Osteocyte (in vitro differentiated cells): ENCODE data around the gene USP26. TPM values are rescaled to one million over a fixed set of nuclear protein-coding genes. Genes with fewer than 3 reads are reported as not detected.
"Not testable (repeated sequence)": the region's sequence is repeated elsewhere in the genome, so short reads cannot be mapped to it uniquely, and the experiment has no call there.

ENCODE experiments used
- DNase-seq: peaks from one replicate; pipeline ENCODE4 v3.0.0; 2021; ENCODE audit warnings: mixed read lengths; ENCODE audit not compliant: unreplicated experiment; ENCODE audit errors: extremely low spot score
- H3K27ac Mint-ChIP-seq: one replicate; pipeline ENCODE4 v1.8.0; 2021; ENCODE audit warnings: mild to moderate bottlenecking, mixed read lengths; ENCODE audit not compliant: unreplicated experiment
- H3K27me3 Mint-ChIP-seq: one replicate; pipeline ENCODE4 v1.8.0; 2021; ENCODE audit warnings: mixed read lengths; ENCODE audit not compliant: unreplicated experiment
- H3K36me3 Mint-ChIP-seq: one replicate; pipeline ENCODE4 v1.8.0; 2021; ENCODE audit warnings: mixed read lengths; ENCODE audit not compliant: unreplicated experiment
- H3K4me1 Mint-ChIP-seq: one replicate; pipeline ENCODE4 v1.8.0; 2021; ENCODE audit warnings: mixed read lengths; ENCODE audit not compliant: unreplicated experiment
- H3K4me3 Mint-ChIP-seq: one replicate; pipeline ENCODE4 v1.8.0; 2021; ENCODE audit warnings: mild to moderate bottlenecking, moderate library complexity, mixed read lengths; ENCODE audit not compliant: unreplicated experiment
- H3K9me3 Mint-ChIP-seq: one replicate; pipeline ENCODE4 v1.8.0; 2021; ENCODE audit warnings: mixed read lengths; ENCODE audit not compliant: unreplicated experiment
- total RNA-seq: library from RNA; stranded (reverse); gene quantifications from 2 replicates; pipeline ENCODE4 v1.2.1, GENCODE V29; 2021
- TF ChIP-seq, protein P1 (sequence below): fragments of 200-600 bp; sonication (generic); IDR thresholded peaks from 2 replicates; pipeline ENCODE4 v1.5.0; 2021; ENCODE audit warnings: antibody characterized with exemption, mild to moderate bottlenecking, moderate library complexity

USP26 gene
- total RNA-seq, 1 donor from 2014 or later = not detected

DNA sequence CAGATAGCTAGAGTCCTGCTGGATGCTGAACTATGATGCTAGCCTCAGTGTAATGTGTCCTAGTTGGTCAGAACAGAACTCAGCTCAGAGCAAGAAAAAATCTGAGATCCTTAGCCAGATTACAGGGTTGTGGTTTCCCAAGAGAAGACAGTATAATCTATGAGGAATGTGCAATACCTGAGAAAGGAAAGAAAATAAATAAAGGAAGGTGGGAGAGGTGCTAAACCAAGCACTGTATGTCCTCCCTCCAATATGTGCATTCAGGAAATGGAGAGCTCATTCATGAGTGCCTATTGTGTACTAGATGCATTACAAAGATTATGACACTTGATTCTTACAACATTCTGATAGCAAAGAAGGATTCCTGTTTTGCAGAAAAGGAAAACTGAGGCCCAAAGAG, 7.5 kb downstream of the USP26 start:
- H3K27ac Mint-ChIP-seq = no peak overlapping the region
- no peaks in the 10 kb centered on the region for H3K9me3 Mint-ChIP-seq
- TF ChIP-seq, protein P1, sequence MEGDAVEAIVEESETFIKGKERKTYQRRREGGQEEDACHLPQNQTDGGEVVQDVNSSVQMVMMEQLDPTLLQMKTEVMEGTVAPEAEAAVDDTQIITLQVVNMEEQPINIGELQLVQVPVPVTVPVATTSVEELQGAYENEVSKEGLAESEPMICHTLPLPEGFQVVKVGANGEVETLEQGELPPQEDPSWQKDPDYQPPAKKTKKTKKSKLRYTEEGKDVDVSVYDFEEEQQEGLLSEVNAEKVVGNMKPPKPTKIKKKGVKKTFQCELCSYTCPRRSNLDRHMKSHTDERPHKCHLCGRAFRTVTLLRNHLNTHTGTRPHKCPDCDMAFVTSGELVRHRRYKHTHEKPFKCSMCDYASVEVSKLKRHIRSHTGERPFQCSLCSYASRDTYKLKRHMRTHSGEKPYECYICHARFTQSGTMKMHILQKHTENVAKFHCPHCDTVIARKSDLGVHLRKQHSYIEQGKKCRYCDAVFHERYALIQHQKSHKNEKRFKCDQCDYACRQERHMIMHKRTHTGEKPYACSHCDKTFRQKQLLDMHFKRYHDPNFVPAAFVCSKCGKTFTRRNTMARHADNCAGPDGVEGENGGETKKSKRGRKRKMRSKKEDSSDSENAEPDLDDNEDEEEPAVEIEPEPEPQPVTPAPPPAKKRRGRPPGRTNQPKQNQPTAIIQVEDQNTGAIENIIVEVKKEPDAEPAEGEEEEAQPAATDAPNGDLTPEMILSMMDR = no peak
- H3K36me3 Mint-ChIP-seq = no peaks in the 10 kb centered on the region
- peaks cover 3% of the 10 kb centered on the region for H3K27me3 Mint-ChIP-seq
- no peak overlapping the region for H3K4me3 Mint-ChIP-seq
- H3K4me1 Mint-ChIP-seq = no peaks in the 10 kb centered on the region
- no peak for DNase-seq

DNA sequence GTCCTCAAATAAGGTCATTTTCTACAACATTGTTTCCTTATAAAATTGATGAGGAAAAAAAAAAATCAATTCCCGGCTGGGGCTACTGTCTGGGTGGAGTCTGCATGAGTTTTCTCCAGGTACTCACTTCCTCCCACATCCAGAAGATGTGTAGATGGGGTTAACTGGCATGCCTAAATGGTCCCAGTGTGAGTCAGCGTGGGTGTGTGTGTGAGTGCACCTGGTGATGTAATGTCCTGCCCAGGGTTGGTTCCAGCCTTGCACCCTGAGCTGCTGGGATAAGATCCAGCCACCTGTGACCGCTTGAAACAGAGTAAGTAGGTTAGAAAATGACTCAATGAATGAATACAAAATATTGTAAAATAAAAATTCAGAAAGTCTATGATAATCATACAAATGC, 11.1 kb downstream of the USP26 start:
- DNase-seq = no peak
- Mint-ChIP-seq H3K27ac (no peak overlapping the region), H3K36me3 (no peaks in the 10 kb centered on the region), H3K27me3 (no peaks in the 10 kb centered on the region), H3K4me1 (no peaks in the 10 kb centered on the region), H3K4me3 (no peak overlapping the region), H3K9me3 (no peaks in the 10 kb centered on the region)
- TF ChIP-seq, protein P1 = no peak

DNA sequence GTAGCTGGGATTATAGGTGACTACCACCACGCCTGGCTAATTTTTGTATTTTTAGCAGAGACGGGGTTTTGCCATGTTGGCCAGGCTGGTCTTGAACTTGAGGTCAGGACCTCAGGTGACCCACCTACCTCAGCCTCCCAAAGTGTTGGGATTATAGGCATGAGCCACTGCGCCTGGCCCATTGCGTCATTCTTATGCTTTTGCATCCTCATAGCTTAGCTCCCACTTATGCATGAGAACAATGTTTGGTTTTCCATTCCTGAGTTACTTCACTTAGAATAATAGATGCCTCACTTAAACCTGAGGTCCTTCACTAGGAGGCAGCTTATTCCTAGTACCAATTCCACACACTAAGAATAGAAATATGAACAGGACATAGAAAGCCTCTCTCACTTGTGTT, 11.9 kb downstream of the USP26 start:
- H3K27me3 Mint-ChIP-seq, DNase-seq, H3K9me3 Mint-ChIP-seq, H3K36me3 Mint-ChIP-seq, H3K4me1 Mint-ChIP-seq, H3K27ac Mint-ChIP-seq, H3K4me3 Mint-ChIP-seq: not testable (repeated sequence)

DNA sequence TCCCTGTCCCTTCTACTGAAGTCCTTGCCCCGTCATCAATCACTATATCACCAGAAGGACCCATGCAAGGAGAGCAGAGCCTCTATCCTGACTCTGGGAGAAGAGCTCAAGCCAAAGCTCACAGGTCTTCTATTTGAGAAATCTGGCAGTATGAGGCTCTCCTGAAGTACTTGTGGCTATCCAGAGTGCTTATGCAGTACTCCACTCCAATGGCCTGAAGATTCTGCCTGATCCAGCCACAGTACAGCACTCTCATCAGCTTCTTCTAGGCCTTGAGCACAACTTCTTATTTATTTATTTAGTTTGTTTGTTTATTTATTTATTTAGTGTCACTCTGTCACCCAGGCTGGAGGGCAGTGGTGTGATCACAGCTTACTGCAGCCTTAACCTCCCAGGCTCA, 13.0 kb downstream of the USP26 start:
- Mint-ChIP-seq H3K36me3 (no peaks in the 10 kb centered on the region), H3K27me3 (no peaks in the 10 kb centered on the region), H3K9me3 (no peaks in the 10 kb centered on the region), H3K27ac (no peak overlapping the region), H3K4me1 (no peaks in the 10 kb centered on the region), H3K4me3 (no peak overlapping the region)
- TF ChIP-seq, protein P1 = no peak
- DNase-seq = no peak

DNA sequence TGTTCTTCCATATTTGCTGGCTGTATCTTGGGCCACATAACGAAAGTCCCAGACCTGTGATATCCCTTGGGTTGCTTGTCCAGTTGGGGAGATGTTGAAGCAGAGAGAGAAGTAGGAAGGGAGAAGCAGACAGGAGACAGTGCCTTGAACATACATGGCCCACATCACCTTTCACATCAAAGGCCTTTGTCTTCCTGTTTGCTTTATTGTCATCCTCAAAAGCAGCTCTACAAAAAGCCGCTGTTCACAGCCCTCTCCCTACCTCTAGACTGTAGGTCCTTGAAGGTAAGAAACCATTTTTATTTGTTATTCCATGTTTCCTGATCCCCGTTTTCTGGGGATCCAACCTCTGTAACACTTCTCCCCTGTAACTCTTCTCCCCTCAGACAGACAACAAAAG, 14.9 kb downstream of the USP26 start:
- Mint-ChIP-seq H3K9me3 (no peaks in the 10 kb centered on the region), H3K4me3 (no peak overlapping the region), H3K36me3 (no peaks in the 10 kb centered on the region), H3K27me3 (no peaks in the 10 kb centered on the region), H3K4me1 (no peaks in the 10 kb centered on the region), H3K27ac (no peak overlapping the region)
- TF ChIP-seq, protein P1 = no peak
- DNase-seq = no peak

DNA sequence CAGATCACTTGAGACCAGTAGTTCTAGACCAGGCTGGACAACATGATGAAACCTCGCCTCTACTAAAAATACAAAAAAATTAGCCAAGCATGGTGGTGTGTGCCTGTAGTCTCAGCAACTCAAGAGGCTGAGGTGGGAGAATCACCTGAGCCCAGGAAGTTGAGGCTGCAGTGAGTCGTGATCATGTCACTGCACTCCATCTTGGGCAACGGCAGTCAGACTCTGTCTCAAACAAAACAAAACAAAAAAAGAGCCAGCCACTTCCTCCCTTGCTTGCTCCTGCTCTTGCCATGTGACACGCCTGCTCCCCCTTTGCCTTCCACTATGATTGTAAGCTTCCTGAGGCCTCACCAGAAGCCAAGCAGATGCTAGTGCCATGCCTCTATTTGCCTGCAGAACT, 19.1 kb downstream of the USP26 start:
- not testable (repeated sequence) for H3K36me3 Mint-ChIP-seq, H3K27ac Mint-ChIP-seq, H3K27me3 Mint-ChIP-seq, H3K9me3 Mint-ChIP-seq, H3K4me1 Mint-ChIP-seq, H3K4me3 Mint-ChIP-seq, DNase-seq
